ENCODE results near the gene CAPNS1. TPM values are rescaled to one million over a fixed set of nuclear protein-coding genes. Genes with fewer than 3 reads are reported as not detected.

CAPNS1 gene
- total RNA-seq, 4 donors from 2014 or later, result 222 to 304 (median 248) TPM

- DNase-seq, result peak; percentile 45
- WGBS, 2 donors (ENCODE audit: low coverage in 1 of 2), result 62 to 70% methylated on average over 2 to 37 of the region's 40 CpGs
- intact Hi-C loops (cut with DNase I; ENCODE audit: low total_unique reads), result no loop called here
These were observed 12.7 kb downstream of the CAPNS1 start, which contains the start of gene COX7A1 for GRCh38 chr19:36152352-36153091. COX7A1 (minus strand) TSS chr19:36152447; CDS start chr19:36152407, 40 bp downstream.

GRCh38 chr19:36153126-36153525, 13.3 kb downstream of the CAPNS1 start:
- Histone ChIP-seq H3K9me3 (no peaks in the 10 kb centered on the region), H3K27ac (peak overlapping the region; percentile 84 to 95 (median 94)), H3K36me3 (peaks cover 0 to 14% (median 6%) of the 10 kb centered on the region in 4 donors), H3K4me1 (peaks cover 0 to 4% (median 4%) of the 10 kb centered on the region in 4 donors), H3K4me3 (peak overlapping the region in 1 of 4 donors; percentile 54), H3K27me3 (no peaks in the 10 kb centered on the region)
- intact Hi-C loops (cut with DNase I; ENCODE audit: low total_unique reads) (no loop called here), in situ Hi-C loops (cut with MboI; ENCODE audit: low pct_ligation_motif_present in 1 of 4, low pct_unique_long_range_greater_than_20kb in 1 of 4, low sequenced_read_pairs in 3 of 4) (no loop called here)
- TF ChIP-seq POLR2AphosphoS5 (IDR thresholded peaks at IDR 0.05) (no peak), POLR2A (IDR thresholded peaks at IDR 0.05) (no peak), EP300 (IDR thresholded peaks at IDR 0.05; ENCODE audit: low read depth) (no peak), CTCF (IDR thresholded peaks at IDR 0.05) (no peak)
- DNase-seq, result no peak
- 96% methylated on average over 10 of the region's 10 CpGs; no CpG with 5 or more reads in 1 of the 2 donors for WGBS, 2 donors (ENCODE audit: low coverage in 1 of 2)

More at GRCh38 chr19:36152352-36153091, 12.7 kb downstream of the CAPNS1 start, which contains the start of gene COX7A1:
- in situ Hi-C loops (cut with MboI; ENCODE audit: low pct_ligation_motif_present in 1 of 4, low pct_unique_long_range_greater_than_20kb in 1 of 4, low sequenced_read_pairs in 3 of 4), result no loop called here
- TF ChIP-seq EP300 (IDR thresholded peaks at IDR 0.05; ENCODE audit: low read depth) (no peak), POLR2AphosphoS5 (IDR thresholded peaks at IDR 0.05) (peak; percentile 63 to 78 (median 71)), CTCF (IDR thresholded peaks at IDR 0.05) (no peak), POLR2A (IDR thresholded peaks at IDR 0.05) (peak; percentile 30)
- Histone ChIP-seq H3K36me3 (peaks cover 0 to 20% (median 7%) of the 10 kb centered on the region in 4 donors), H3K27me3 (no peaks in the 10 kb centered on the region), H3K4me3 (peak within 1 kb of the TSS; percentile 39 to 54 (median 47)), H3K9me3 (no peaks in the 10 kb centered on the region), H3K4me1 (peaks cover 0 to 4% (median 4%) of the 10 kb centered on the region in 4 donors), H3K27ac (peak within 1 kb of the TSS; percentile 84 to 95 (median 94))

GRCh38 chr19:36160821-36161596, 21.1 kb downstream of the CAPNS1 start:
- intact Hi-C loops (cut with DNase I; ENCODE audit: low total_unique reads), result no loop called here
- peaks cover 0 to under 1% (median 0%) of the 10 kb centered on the region in 4 donors for H3K36me3 ChIP-seq
- TF ChIP-seq POLR2AphosphoS5 (IDR thresholded peaks at IDR 0.05), result no peak
- no peak for TF ChIP-seq CTCF (IDR thresholded peaks at IDR 0.05)
- TF ChIP-seq POLR2A (IDR thresholded peaks at IDR 0.05), result no peak
- no peak for TF ChIP-seq EP300 (IDR thresholded peaks at IDR 0.05; ENCODE audit: low read depth)
- no peaks in the 10 kb centered on the region for H3K4me1 ChIP-seq
- no peaks in the 10 kb centered on the region for H3K9me3 ChIP-seq
- H3K4me3 ChIP-seq, result no peak overlapping the region
- in situ Hi-C loops (cut with MboI; ENCODE audit: low pct_ligation_motif_present in 1 of 4, low pct_unique_long_range_greater_than_20kb in 1 of 4, low sequenced_read_pairs in 3 of 4), result no loop called here
- no peak for DNase-seq
- no peak overlapping the region for H3K27ac ChIP-seq
- 90 to 92% methylated on average over 5 to 7 of the region's 7 CpGs for WGBS, 2 donors (ENCODE audit: low coverage in 1 of 2)
- no peaks in the 10 kb centered on the region for H3K27me3 ChIP-seq

- in situ Hi-C loops (cut with MboI; ENCODE audit: low pct_ligation_motif_present in 1 of 4, low pct_unique_long_range_greater_than_20kb in 1 of 4, low sequenced_read_pairs in 3 of 4), result no loop called here
- H3K4me1 ChIP-seq, result peaks cover 0 to 4% (median 3%) of the 10 kb centered on the region in 4 donors
- no peak for DNase-seq
- no peak overlapping the region for H3K4me3 ChIP-seq
- 94 to 100% methylated on average over 6 to 12 of the region's 12 CpGs for WGBS, 2 donors (ENCODE audit: low coverage in 1 of 2)
- H3K27ac ChIP-seq, result peak overlapping the region in 1 of 4 donors; percentile 16
- no peaks in the 10 kb centered on the region for H3K9me3 ChIP-seq
- peaks cover 0 to 6% (median 0%) of the 10 kb centered on the region in 4 donors for H3K36me3 ChIP-seq
- H3K27me3 ChIP-seq, result no peaks in the 10 kb centered on the region
- intact Hi-C loops (cut with DNase I; ENCODE audit: low total_unique reads), result no loop called here
- TF ChIP-seq POLR2A (IDR thresholded peaks at IDR 0.05), result no peak
These were observed 23.9 kb downstream of the CAPNS1 start for GRCh38 chr19:36163813-36164212.
